ENCODE measurements around the gene OR6C74.

The OR6C74 gene

DNA sequence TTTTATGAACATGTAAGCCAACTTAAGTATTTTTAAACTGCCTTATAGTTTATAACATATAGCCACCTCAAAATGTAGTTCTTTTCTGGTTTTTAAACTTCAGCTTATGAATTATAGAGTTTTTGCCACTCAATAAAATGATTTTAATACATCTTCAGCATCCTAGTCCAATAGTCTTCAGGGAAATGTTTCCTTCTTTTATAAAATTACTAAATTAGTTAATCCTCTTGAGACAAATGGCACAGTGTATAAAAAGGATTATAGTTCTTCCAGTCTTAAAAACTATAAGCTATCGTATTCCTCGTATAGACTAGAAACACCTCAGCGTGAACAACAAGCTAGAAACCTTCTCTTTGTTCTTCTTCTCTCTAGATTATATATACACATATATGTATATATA is at the start of gene OR6C74:
TSS of gene OR6C74 (plus strand) at position 301 of the 400 bp plus-strand sequence. CDS start 2,679 bp downstream, outside the sequence.
- TF ChIP-seq, protein P1, sequence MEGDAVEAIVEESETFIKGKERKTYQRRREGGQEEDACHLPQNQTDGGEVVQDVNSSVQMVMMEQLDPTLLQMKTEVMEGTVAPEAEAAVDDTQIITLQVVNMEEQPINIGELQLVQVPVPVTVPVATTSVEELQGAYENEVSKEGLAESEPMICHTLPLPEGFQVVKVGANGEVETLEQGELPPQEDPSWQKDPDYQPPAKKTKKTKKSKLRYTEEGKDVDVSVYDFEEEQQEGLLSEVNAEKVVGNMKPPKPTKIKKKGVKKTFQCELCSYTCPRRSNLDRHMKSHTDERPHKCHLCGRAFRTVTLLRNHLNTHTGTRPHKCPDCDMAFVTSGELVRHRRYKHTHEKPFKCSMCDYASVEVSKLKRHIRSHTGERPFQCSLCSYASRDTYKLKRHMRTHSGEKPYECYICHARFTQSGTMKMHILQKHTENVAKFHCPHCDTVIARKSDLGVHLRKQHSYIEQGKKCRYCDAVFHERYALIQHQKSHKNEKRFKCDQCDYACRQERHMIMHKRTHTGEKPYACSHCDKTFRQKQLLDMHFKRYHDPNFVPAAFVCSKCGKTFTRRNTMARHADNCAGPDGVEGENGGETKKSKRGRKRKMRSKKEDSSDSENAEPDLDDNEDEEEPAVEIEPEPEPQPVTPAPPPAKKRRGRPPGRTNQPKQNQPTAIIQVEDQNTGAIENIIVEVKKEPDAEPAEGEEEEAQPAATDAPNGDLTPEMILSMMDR (IDR thresholded peaks at IDR 0.05; ENCODE audit: low read depth, low read length) = no peak
- DNase-seq (ENCODE audit: extremely low read depth, low read depth) = no peak

DNA sequence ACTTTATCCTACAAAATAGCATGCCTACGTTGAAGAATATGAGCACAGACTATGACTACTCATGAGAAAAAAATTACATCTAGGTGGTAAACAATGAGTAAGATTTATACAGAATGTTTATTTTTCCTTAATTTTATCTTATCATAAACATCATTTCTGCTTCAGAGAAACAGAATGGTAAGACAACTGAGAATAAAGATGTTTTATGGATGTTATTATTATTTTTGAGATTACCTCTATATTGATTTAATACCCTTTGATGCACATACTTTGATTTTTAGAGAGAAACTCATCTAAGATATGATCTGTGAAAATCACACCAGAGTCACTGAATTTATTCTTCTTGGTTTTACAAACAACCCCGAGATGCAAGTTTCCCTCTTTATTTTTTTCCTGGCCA is 23.7 kb upstream of the OR6C74 start, which contains the start of gene OR10A7:
TSS of gene OR10A7 (plus strand) at position 301 of the 400 bp plus-strand sequence. CDS start at position 301, 0 bp downstream.
- TF ChIP-seq, protein P1 (IDR thresholded peaks at IDR 0.05; ENCODE audit: low read depth, low read length) = no peak
- DNase-seq (ENCODE audit: extremely low read depth, low read depth) = no peak

DNA sequence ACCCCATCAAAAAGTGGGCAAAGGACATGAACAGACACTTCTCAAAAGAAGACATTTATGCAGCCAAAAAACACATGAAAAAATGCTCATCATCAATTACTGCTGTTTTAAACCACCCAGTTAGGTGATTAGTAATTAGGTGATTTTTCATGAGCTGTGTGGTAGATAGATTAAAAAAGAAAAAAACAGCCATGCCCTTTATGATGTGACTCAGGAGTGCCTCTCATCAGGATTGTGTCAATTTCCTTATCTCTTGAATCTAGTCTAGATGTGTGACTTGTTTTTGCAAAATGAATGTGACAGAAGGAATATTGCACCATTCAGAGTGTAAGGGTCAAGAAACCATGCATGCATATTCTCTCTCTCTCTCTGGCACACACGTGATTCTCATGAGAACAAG is 17.9 kb upstream of the OR6C74 start:
- TF ChIP-seq, protein P1 (IDR thresholded peaks at IDR 0.05; ENCODE audit: low read depth, low read length) = no peak

DNA sequence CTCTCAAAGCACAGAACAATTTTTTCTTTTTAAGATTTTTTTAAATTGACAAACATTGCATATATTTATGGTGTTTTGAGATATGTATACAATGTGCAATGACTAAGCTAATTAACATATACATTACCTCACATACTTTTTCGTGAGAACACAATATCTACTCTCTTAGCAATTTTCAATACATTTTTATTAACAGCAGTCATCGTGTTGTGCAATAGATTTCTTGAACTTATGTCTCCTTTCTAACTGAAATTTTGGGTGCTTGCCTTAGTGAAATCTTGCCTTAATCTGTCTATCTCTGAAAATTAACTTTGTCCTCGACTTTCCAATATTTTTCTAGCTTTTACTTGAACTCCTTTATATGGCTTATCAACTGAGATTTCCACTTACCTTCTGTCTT is 16.8 kb upstream of the OR6C74 start:
- no peak for DNase-seq (ENCODE audit: extremely low read depth, low read depth)
- TF ChIP-seq, protein P1 (IDR thresholded peaks at IDR 0.05; ENCODE audit: low read depth, low read length) = no peak

More for the DNA sequence above, 17.9 kb upstream of the OR6C74 start:
- DNase-seq (ENCODE audit: extremely low read depth, low read depth) = no peak

DNA sequence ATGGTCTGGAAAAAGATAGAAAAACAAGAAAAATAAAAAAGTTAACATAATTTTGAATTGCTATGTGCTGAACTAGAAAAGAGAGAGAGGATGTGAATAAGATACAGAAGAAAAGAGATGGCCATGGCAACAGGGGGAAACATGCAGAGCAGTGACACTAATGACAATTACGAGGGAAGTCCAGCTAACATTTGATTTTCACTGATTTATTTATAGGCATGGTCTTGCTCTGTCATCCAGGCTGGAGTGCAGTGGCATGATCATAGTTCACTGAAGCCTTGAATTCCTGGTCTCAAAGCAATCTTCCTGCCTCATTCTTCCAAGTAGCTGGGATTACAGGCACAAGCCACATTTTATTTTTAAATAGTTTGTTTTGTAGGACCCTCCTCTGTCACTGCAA is 1.8 kb downstream of the OR6C74 start:
- no peak for DNase-seq (ENCODE audit: extremely low read depth, low read depth)
- TF ChIP-seq, protein P1 (IDR thresholded peaks at IDR 0.05; ENCODE audit: low read depth, low read length) = no peak

DNA sequence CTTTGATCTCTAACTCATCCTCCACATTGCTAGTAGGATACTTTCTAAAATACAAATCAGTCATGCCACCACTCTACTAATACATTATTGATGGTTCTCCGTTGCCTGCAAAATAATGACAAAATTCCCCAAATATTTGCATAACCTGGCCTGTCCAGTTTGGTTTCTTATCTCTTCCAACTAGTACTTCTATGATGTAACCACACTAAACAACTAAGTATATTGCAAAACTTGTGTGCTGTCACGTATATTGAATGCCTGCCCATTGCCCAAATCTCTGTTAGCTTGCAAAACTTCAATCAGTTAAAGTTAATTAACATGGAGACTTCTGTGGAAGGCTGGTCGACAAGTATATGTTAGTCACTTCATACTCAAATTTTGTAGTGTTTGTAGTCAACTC is 6.5 kb downstream of the OR6C74 start:
- TF ChIP-seq, protein P1 (IDR thresholded peaks at IDR 0.05; ENCODE audit: low read depth, low read length) = no peak

DNA sequence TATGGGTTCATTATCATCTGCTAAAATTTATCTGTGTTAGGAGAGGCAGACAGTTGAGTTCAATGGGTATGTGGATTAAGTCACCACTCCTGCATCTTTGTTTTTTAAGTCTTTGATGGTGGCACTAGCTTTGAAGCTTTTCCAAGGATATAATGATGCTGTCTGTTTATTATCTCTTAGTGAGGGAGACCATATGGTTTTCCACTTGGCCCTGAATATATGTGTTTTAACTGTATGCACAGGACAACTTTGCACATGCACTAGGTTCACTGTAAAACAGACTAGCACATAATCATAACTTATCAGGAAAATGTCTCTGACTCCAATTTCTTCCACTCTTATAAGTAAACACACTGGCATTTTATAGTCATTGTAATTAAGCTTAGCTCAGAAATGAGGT is 8.9 kb downstream of the OR6C74 start:
- TF ChIP-seq, protein P1 (IDR thresholded peaks at IDR 0.05; ENCODE audit: low read depth, low read length) = no peak
- DNase-seq (ENCODE audit: extremely low read depth, low read depth) = no peak

More for the DNA sequence above, 6.5 kb downstream of the OR6C74 start:
- DNase-seq (ENCODE audit: extremely low read depth, low read depth) = no peak

Measured in AG09319 (cell line).